Amniotic stem cell (primary cell): Measurements from ENCODE around the gene ASAH2.
A peak's percentile ranks its signal among the peaks of the same experiment; 100 is the strongest.
"Not testable (repeated sequence)": the region's sequence is repeated elsewhere in the genome, so short reads cannot be mapped to it uniquely, and the experiment has no call there.

Experiments used
- DNase-seq: peaks from one replicate; lab custom pipeline; 2025; lab: John Stamatoyannopoulos, UW

The ASAH2 gene

DNA sequence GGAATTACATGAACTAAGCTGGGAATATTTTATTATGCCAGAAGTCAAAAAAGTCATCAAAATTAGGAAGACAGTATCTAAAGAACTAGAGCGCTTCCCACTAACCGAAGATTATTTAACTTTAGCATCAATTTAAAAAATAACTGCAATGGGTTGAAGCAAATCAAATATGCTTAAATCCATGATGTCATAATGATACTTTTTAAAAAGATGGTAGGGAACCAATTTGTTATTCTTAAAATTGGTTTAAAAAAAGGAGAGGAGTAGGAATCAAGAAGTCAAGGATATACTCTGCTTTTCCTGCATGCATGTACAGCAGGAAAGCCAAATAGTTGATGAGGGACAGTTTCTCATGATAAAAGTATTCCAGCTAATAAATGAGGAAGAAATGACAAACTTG lies 3.2 kb upstream of the ASAH2 start:
- DNase-seq = no peak

DNA sequence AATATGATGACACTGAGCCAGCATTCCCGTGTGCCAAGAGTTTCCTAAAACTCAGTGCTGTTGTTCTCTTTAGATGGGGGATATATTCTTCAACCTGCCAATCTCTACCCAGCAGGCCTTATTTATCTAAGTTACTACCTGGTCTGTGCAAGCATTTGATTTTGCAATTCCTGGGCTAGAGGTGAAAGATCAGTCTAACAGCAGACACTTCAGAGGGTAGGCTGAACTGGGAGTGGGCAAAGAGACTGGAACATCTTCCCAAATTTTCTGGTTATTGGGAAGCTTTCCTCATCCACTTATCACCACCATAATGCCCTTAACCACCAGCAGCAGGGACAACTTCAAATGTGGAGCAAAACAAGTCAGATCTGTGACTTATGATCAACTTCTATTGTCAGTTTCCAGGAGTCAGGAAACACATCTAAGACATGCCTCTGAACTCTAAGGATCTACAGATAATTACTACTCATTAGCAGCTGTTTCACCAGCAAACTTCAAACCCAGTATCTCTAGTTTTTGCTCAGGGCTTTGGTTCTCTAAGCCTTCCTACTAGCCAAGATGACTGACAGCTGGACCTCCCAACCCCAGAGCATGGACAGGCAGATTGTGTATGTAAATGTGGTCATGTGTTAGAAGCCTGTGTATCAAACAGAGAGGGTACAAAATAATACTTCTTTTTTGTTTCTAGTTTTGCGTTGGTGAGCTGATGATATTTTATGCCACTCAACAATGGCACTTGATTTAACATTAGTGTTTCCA lies 1.0 kb downstream of the ASAH2 start:
- no peak for DNase-seq

DNA sequence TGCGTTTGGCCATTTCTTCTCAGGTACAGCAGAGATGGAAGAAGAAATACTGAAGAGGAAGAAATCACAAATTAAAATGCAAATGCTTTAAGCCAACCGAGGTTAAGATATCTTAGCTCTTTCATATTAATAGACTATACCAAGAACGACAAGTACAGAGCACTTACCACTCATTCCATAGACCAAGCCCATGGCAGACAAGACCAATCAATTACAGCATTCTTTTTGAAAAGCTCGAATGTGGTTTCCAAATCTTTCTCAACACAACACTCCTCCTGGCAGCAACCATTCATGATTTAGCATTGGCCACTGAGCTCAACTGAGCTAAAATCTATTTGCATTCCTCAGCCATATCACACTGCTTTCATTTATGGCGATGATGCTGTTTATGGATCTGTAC lies 2.7 kb downstream of the ASAH2 start:
- DNase-seq = no peak

DNA sequence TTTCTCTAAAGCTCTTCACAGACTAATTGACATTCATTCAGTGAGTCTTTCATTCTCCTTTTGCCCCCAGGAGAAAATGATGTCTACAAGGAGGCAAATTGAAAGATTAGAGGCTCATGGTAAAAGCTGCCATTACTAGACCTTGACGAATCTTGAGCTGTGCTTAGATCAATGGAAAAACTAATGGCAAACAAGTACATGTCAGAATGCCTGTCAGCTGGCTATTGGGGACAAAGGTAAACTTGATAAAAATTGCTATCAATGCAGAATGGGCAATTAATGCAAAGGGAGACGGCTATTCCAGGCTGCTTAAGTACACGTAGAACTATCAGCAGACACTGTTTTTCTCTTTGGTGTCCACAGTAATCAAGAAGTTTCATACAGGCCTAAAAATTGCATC lies 3.3 kb downstream of the ASAH2 start:
- no peak for DNase-seq

DNA sequence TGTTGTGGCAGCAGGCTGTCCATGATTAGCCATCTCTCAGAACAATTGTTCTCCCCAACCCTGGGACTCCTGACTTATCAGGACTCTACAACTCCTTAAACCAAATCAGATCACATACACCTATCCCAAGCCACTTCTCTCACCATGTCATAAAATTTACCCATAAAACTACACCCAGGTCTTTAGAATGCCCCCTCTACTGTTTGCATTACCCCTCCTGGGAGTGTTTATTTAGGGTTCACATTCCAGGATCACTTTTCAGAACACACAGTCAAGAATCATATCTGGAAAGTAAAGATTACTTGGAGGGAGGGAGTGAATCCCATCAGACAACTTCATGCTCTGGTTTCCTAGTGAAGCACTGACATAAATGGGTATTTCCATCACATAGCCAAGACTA lies 7.1 kb downstream of the ASAH2 start:
- no peak for DNase-seq

DNA sequence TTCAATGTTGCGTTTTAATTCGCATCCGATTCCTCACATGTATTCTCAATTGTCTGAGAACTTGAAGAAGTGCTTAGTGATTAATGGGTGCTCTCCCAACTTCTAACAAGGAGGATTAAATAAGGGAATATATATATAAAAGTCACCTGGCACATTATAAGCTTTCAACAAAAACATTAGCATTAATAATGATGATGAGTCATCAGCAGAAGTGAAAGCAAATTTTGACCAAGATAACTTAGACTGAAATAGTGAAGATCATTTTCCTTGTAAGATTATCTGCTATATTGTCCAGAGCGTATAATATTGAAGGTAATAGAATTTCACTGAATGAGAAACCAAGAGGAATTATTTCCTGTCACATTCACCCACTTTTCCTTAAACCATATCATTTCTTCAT lies 8.5 kb downstream of the ASAH2 start:
- no peak for DNase-seq

DNA sequence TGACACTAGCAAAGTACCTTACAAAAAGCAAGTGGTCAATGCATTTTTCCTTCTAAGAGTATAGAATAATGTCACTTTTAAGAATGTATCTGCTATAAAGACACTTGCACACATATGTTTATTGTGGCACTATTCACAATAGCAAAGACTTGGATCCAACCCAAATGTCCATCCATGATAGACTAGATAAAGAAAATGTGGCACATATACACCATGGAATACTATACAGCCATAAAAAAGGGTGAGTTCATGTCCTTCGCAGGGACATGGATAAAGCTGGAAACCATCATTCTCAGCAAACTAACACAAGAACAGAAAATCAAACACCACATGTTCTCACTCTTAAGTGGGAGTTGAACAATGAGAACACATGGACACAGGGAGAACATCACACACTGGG lies 9.8 kb downstream of the ASAH2 start:
- not testable (repeated sequence) for DNase-seq

DNA sequence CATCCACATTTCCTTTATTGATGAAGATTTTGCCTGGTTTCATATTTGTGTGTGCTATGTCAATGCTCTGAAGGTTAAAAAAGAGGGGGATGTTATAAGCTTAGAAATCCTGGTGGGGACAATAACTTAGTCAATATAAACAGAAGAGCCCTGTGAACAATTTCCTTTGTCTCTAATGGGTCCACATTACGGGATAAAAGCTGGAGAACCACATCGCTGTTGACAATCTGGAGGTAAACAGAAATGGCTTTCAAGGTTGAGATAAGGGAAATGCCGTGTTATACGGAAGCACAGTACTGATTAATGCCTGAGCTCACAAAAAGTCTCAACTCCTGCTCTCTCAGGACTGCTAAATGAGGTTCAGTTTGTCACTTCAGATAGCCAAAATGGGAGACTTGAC lies 16.8 kb downstream of the ASAH2 start:
- DNase-seq = no peak

DNA sequence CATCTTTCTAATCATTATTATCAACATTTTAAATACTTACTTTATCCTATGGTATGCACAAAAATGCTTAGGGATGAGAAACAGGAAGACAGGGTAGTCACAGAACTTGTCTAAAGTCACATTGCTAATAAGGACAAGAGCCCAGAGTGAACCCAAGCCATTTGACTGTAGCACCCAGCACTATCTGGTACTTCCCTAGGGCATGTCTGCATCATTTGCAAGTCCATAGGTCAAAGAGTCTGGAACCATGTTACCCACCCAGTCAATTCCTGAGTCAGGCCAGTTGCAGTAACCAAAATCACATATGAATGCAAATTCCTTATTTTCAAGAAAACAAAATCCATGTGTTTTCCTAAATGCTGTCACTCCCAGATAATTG lies 19.1 kb downstream of the ASAH2 start:
- DNase-seq = no peak

DNA sequence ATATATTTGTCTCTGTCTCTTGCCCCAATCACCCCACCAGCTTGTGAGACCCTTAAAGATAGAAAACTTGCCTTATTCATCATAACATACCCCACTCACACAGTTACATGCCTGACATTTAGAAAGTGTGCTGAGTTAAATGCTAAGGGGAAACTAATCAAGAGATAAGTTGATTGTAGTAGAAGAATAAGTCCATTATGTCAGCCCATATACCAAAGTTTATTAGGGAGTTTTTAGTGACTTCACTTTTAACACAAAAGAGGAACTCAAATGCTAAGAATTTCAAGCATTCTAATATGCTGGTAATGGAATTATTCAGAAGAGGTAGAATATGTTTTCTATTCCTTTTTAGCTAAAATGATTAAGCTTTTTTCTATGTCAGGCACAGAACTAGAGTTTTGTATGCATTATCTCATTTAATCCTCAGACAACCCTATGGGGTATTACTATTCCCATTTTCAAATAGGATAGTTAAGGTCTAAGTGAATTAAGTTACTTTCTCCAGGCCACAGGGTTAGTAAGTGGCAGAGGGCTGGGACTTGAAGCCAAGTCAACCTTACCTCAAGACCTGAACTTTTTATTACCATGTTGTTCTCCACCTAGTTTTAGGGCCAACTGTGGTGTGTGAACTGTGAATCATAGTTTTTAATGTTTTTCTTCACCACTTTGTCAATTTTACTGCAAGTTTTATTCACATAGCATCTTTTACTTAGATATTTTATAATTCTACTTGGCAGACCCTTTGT lies 19.6 kb downstream of the ASAH2 start:
- DNase-seq = no peak

DNA sequence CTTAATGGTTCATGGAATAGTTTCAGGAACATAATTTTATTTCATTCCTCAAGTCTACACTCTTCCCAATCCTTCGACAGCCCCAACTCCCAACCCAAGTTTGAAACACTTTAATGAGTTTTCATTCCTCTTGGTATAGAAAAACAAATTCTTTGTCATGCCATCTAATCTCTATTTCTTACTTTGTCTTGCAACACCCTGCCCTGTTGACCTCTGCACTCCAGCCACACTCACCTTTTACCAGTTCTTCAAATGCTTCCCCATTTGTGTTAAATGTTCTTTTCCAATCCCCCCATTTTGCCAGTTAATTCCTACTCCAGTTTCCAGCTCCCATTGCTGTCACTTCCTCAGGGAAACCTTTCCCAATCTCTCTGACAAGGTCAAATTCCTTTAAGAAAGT lies 21.9 kb downstream of the ASAH2 start:
- DNase-seq = no peak

DNA sequence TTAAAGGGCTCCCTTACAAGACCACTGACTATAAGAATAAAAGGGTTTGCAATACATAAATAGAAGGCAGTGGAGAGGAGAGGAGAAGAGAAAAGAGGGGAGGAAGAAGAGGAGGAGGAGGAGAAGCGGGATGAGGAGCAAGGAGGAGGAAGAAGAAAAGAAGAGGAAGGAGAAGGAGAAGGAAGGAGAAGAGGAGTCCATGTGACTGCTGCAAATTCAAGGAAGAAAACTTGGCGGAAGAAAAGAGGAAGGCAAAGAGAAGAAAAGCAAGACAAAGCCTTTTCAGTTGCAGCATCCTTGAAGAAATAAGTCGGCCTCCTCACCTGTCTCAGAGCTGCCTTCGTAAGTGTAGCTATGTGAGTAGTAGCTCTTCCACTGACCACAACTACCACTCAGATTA lies 22.6 kb downstream of the ASAH2 start:
- no peak for DNase-seq

DNA sequence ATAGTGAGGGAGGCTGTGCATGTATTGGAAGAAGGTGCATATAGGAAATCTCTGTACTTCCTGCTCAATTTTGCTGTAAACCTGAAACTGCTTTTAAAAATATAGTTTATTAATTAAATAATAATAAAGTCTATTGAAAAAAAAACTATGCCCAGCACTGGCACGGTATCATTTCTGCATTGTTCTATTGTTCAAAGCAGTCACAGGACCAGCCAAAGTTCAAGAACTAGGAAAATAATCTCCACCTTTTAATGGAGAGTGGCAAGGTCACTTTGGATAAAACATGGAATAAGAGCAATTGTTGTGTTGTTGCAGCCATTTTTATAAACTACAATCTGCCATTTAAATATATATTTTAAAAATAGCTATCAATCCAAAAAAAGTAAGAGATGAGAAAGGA lies 24.7 kb downstream of the ASAH2 start:
- no peak for DNase-seq

DNA sequence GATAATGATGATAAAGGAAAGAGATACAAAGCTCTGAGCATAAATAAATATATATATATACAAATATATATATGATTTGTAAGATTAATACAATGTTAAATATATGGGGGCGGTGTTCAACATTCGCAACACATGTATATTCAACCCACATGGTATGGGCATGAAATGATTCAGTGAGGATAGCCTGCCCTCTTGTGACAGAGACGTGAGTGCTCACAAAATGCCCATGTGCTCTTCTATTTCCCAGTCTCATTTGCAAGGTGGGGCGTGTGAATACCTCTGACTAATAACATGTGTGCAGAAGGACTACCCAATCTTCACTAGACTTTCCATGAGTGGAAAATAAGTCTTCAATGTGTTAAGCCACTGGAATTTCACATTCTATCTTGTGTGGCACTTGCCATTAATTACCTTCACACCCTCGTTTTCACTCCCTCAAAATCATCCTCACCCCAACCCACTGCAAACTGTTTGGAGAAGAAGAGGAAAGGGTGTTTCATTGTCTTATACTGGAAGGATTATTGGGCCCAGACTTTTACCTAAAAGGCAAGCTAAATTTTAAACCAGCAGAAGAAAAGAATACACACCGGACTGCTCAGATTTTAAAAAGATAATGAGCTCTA lies 26.9 kb downstream of the ASAH2 start:
- DNase-seq = peak; percentile 53

DNA sequence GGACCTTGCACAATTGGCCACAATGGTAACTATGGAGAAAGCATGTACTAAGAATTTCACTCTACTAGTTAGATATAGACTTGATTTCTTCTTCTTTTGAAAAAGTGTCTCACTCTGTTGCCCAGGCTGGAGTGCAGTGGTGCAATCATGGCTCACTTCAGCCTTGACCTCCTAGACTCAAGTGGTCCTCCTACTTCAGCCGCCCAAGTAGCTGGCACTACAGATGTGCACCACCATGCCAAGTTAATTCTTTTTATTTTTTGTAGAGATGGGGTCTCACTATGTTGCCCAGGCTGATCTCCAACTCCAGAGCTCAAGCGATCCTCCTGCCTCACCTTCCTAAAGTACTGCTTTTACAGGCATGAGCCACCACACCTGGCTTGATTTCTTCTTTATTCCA lies 29.1 kb downstream of the ASAH2 start:
- no peak for DNase-seq

DNA sequence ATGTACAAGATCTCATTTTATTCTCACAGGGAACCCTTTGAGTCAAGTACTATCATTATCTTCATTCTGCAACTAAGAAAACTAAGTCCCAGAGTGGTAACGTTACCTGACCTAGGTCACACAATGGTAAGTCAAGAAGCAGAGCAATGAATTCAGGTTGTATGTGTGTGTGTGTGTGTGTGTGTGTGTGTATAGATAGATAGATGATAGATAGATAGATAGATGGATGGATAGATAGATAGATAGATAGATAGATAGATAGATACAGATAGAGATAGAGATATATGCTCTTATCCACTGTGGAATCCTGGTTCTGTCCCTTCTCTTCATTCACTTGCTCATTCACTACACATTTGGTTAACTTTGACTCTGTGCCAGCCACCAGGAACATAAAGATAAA lies 29.8 kb downstream of the ASAH2 start:
- no peak for DNase-seq

DNA sequence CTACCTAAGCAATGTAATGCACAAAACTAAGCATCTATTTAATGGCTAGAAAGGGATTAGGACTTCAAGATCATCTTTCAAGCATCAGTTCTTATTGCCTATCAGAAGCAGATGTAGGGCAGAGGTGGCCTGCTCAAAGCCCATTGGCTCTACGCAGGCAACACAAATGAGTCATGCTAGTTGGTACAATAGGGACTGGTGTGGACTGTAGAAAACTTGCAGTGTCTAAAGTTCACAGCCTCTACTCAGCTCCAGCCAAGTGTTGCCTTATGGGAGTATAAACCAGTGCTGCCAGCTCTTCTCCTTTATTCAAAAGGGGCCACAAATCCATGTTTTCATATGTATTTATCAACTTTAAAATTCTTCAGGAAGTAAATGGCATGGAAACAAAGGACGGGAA lies 31.7 kb downstream of the ASAH2 start:
- DNase-seq = no peak

DNA sequence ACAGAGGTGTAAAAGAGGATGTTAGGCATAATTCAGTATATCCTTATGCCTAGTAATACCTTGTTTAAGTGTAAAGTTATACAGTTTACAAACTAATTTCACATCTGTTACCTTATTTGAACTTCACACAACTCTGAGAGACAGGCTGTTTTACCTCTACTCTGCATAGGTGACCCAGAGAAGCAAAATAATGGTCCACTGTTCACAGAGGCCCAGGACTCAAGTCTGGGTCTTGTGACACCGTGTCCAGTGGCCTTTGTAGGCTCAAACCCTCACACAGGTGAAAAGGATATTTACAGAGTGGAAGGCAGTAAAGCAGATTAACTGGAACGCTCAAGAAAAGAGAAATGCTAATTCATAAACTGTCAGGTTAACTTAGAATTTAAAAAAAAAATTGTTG lies 32.1 kb downstream of the ASAH2 start:
- DNase-seq = no peak

DNA sequence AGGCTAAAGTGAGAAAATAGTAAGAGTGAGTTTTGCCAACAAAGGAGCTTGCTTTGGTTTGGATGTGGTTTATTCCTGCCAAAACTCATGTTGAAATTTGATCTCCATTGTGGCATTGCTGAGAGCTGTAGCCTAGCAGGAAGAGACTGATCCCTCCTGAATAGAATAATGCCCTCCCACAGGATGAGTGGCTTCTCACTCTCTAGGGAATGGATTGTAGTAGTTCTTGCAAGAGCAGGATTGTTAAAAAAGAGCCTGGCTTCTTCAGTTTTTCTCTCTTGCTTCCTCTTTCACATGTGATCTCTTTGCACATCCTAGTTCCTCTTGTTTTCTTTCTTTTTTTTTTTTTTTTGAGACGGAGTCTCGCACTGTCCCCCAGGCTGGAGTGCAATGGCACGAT lies 34.4 kb downstream of the ASAH2 start:
- DNase-seq = no peak

DNA sequence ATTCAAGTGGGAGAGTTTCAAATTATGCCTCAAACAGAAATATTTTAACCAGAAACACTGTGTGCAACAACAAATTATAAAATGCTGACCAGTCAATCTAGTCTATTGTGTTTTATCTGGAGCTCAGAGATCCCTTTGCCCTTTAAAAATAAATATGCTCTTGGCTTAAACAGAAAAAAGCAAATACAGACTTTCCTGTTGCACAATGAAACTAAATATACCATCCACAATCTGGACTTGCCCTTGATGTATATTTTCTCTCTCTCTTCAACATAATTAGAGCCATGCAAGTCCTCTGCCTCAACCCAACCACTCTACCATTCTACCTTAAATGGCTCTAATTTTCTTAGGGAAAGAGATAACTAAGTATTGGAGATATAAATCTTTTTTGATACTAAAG lies 34.9 kb downstream of the ASAH2 start:
- no peak for DNase-seq

DNA sequence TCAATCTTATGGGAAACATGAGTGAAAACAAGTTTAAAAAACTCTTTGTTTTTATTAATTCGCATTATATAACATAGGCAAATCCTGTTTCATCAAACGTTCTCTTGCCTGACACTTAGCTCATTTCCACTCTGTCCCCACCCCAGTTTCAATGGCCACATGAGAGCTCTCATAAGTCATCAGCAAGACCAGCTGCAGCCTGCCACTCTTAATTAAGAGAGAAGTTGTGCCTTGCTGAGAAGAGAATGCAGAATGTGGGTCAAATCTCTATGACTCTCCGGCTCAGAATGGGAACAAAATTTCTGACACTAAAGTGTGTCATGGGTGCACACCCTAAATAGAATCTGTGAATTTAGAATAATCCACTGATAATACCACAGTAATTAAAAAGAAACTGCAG lies 39.6 kb downstream of the ASAH2 start:
- no peak for DNase-seq

DNA sequence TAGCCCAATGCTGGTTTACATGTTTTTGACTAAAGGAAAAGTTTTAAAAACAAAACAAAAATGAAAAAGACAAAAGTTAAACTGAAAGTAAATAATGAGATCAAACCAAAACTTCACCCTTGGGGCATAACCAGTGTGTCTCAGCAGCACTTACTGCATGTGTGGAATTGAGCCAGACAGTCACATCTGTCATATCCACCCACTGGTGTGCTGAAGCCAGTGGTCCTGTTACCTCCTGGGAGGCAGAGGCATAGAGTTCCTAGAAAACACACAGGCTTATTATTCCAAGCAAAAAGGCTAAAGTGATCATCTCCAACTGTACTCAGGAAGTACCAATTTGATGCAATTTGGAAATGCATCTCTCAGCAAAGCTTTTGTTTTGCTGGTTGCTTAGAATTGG lies 40.4 kb downstream of the ASAH2 start:
- DNase-seq = no peak
